Left renal cortex interstitium (tissue), 4 donors: ENCODE results near the gene TSPAN18. TPM values are rescaled to one million over a fixed set of nuclear protein-coding genes. Genes with fewer than 3 reads are reported as not detected.

Source experiments
- DNase-seq, 4 donors: peaks; one replicate each; pipeline ENCODE4 v3.0.0-alpha.2; 2013; ENCODE audit warnings: low read depth in 4 of 4, low spot score in 2 of 4, missing footprints in 1 of 4
- polyA plus RNA-seq, 4 donors: library from polyadenylated mRNA; unstranded; fragments of 120-200 nt; gene quantifications; one replicate each; pipeline ENCODE4 v1.2.1, GENCODE V29; 2013; ENCODE audit not compliant: insufficient read length in 4 of 4

Gene TSPAN18
- polyA plus RNA-seq, 4 donors, result 49.5 to 59.0 (median 55.6) TPM

DNA sequence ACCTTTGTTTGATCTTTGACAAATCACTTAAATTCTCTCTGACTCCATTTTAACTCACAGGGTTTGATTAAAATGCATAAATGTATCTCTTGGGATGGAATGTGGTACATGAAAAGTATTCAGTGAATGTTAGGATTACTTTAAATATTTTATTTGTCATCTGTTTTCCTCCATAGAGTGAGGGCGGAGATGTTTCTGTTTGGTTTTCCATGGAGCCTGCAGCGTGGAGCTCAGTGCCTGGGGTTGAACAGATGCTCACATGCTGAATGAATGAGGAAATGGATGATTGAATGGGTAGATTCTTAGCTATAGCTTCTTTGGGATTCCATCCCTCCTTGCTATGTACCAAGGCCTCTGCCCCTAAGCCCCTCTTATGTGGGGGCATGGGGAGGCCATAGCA lies 10.0 kb downstream of the TSPAN18 start:
- no peak for DNase-seq

DNA sequence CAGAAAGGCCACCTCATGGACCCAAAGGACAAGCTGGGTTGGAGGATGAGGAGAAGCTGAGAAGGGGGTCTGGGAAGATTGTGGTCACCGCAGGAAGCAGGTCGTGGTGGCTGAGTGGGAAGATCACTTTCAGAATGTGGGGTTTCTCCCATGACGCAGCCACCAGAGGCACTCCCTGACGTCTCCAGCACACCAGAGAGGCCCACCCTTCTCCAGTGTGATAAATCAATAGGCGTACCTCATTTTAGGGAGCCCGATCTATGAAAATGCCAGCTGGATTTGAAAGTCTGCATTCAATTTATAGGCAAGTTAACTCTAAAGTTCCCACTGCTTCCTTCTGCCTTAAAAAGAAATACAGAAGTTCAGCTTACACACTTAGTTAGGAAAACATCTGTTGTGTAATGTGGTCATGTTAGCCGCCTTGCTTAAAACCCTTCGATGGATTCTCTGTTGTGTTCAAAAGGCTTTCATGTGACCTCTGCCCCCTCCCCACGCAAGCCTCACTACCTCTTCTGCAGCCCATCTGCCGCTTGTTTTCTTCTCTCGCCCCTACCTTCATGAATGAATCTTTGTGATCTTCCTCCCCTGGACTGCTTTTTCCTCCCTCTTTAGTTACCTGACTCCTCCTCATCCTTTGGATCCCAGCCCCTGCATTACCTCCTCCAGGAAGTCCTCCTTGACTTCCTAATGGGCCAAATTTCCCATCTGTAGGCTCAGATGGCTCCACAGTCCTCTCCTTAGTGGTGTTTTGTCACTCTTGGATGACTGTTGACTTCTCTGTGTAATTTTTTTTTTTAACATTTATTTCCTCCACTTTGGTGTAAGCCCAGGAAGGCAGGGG lies 10.7 kb downstream of the TSPAN18 start:
- DNase-seq, result no peak

DNA sequence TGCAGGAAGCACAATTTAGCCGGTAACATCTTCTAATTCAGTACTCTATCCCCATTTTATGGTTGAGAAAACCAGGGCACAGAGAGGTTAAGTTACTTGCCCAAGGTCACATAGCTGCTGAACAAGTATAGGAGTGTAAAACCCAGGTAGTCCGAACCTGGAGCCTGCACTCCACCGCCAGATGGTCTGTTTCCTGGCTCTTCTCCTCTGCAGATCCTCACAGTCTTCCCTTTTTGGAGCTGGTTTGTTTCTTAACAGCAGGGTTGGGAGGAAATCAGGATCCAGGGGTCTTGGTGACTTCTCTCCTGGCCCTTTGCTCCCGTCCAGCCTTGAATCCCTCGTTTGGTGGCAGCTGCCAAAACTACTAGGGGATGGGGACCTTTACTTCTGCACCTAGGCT lies 12.0 kb downstream of the TSPAN18 start:
- DNase-seq, result no peak

DNA sequence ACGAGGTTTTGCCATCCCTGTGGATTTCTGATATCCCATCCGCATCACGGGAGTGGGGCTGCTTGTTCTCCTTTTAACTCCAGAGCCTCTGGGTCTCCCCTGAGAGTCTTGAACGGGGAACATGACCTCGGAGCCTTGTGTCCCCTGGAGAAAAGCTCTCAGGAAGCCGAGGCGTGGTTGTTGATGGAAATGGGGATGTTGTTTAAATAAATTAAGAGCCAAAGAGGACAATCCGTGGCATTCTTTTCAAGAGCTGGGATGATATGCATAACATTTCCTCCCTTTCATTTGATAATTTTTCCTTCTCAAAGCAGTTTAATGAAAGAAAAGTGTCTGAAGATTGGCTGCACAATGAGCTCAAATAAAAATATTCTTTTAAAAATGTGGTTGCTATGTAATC lies 14.2 kb downstream of the TSPAN18 start:
- no peak for DNase-seq

DNA sequence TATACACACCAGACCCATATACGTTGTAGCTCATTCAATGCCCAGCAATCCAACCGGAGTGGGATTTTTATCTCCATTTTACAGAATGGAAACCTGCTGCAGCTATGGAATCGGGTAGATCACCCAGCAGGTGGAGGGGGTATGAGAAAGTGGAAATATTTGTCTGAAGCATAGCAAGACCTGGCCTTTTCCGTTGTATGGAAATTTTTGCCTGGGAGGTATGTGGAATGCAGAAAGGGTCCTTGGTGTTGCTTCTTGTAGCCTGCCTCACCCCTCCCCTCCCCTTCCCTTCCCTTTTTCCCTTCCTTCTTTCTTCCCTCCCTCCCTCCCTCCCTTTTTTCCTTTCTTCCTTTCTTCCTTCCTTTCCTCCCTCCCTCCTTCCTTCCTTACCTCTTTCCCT lies 15.2 kb downstream of the TSPAN18 start:
- DNase-seq, result no peak

DNA sequence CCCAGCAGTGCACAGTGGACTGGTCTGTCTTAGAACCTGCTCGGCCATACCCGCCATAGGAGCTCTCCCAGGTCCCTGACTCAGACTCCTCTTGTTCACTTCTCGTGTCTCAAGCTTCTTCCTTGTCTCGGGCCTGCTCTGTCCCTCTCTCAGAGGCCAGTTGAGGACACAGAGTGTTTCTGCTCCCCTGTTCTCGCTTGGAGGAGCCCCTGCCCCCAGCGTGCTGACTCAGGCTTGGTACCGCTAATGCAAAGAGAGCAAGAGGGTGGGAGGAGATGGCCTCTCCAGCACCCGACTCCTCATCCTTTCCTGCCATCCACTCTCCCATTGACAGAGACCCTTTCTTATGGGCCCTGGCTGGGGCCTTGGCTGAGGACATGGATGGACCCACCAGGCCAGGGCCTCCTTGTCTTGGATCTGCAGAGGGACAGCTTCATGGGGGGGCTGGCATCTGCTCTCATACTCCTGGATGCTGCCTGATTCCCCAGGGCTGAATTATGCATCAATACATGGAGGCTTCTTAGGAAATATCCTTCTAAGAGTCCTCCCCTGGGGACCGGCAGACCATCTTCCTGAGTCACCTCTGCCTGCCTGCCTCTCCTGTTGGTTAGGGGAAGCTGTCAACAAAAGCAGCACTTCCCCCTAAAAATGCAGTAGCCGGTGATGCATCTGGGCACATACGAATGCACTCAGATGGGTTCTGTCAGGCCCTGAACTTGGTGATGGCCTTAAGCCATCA lies 15.9 kb downstream of the TSPAN18 start:
- DNase-seq, result no peak

DNA sequence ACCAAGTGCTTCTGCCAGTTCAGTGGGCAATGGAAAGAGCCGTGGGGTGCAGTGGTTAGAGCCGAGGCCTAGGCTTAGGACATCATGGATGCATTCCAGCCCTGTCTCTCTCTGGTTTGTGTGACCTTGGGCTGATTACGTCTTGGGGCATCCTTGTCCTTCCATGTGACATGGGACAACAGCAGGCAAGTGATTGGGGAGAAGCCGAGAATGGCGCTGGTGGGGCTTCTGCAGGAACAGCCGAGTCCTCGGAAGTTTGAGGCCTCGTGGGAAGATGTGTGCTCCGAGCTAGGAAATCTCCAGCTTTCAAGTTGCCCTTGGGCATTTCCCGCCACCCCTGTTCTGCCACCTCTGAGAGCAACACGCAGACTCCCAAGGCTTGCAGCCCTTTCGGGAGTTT lies 16.6 kb downstream of the TSPAN18 start:
- no peak for DNase-seq

DNA sequence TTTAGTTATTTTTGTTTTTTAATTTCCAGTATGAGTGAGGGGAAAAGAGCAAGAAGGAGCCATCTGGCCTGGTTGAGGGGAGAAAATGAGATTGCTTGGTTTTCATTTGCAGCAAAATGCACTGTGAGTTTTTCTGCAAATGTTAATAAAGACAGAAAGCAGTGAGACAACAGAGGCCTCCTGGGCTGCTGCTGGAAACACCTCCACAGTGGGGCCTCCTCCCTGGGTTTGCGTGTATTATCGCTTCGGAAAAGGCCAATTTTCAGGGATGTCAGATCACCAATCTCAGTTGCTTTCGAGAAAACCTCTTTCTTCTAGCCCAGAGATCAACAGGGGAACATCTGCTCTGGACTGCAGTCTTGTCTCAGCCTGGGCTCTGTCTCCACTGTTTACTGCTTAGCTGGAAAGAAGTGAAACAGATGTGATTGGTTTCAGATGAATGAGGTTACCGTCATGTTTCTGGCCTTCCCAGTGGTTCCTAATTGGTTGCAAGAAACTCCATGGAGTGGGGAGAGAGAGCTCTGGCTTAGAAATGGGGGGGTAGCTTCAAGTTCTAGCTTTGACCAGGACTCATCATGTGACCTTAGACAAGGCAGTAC lies 17.3 kb downstream of the TSPAN18 start:
- no peak for DNase-seq

DNA sequence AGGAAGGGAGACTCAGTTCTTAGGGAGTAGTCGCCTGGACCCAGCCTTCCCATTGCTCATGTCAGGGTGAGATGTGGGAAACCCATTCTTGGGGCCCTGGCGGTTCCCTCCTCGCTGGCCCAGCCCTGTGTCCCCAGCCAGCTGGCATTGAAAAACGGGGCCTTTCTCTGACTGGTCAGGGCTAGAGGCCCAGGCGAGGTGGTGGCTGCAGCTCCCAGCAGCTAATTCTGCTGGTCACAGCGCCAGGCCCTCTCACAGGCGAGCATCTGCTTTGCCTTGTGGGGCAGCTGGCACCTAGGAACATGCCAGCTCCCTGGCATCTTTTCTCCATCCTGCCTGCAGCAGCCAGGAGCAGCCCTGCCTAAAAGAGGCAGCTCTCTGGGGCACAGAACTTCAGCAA lies 20.1 kb downstream of the TSPAN18 start:
- no peak for DNase-seq

DNA sequence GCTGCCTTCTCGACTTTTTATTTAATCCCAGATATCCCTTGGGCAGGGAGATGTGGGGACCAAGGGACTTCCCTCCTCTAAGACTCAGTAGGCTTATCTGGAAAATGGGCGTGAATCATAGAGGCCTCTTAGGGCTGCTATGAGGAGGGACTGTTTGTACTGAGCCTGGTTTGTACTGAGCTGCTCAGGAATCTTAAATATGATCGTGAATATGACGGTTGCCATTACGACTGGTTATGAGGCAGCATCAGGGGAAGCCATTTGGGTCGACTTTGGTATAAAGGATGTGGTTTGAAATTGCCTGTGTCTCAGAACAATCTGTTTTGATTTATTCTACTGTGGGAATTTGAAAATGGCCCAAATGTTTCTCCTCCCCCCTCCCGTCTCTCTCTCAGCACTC lies 20.6 kb downstream of the TSPAN18 start:
- DNase-seq, result no peak

DNA sequence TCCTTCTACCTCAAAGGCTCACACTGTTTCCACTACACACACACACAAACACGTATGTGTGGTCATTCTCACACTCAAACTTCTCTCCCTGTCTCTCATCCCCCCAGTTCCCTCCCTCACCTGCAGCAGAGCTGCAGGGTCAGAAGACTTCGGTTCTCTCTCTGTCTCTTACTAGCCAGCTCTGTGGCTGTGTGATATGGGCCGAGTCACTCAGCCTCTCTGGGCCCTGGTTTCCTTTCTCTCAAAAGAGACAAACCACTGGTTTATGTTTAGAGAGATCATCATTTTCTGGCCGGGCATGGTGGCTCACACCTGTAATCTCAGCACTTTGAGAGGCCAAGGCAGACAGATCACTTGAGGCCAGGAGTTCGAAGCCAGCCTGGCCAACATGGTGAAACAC lies 21.1 kb downstream of the TSPAN18 start:
- no peak for DNase-seq

DNA sequence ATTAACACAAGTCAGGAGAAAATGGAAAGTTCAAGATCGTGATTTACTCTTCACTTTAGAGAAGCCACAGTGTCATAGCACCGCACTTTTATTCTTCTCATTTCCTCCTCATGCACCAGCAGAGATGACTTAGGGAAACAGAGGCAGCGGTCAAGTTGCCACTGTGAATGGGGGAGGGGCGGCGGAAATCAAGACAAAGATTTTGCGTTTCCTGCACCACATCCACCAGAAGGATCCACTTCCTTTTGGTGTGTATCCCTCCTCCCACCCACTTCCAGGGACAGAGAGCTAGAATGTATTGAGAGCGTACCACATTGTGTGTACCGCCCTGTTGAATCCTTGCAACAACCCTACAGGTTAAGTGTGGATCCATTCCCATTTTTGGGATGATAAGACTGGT lies 21.8 kb downstream of the TSPAN18 start:
- no peak for DNase-seq

DNA sequence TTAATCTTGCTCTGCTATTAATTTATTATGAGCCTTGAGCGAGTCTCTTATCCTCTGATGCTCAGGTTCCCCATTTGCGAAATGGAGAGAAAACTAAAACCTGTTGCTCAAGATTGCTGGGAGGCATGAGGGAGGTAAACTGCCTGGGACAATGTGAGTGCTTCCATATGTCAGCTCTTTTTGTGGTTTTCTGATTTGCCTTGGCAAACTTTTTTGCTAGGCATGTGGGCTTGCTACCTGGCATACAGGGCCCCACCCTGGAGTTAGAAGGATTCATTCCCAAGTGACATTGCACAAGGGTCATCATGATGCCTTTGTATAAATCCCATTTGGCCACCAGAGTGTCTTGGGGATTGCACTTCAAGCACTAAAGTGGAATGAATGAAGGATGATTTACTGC lies 22.4 kb downstream of the TSPAN18 start:
- no peak for DNase-seq

DNA sequence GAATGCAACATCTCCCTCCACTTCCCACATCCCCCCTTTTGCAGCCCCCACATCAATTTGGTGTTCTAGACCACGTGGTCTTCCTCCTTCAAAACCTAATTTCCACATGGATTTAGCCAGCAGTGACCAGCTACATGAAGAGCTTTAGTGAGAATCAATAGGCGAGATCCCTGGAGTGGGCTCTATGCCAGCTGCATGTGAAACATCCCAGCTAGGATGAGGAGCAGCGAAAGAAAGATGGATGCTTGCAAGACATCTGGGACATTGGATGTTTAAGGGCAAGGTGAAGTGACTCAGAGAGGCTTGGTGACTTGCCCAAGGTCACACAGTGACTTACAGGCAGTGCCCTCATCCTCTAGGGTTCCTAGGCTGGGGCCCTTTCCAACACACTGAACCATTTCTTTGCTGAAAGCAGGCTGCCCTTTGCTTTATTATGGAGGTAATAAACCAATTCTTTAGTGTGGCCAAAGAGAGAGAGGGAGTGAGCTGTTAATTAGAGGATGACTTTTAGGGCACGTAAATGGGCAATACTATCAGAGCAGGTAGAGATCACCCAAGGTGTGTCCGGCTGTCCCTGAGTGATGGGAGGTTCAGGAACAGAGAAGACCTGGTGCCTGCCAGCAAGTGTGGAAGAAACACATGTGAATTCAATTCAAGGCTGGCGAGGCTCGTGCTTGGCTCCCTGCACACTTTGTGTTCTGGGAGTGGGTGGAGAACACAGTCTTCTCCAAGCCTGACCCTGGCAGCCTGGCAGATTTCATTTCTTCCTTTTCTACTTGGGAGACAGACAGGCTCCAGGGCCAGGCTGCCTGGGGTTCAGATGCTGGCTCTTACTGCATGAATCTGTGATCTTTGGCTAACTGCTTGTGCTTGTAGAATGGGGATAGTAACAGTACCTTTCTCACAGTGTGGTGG lies 24.0 kb downstream of the TSPAN18 start:
- no peak for DNase-seq

DNA sequence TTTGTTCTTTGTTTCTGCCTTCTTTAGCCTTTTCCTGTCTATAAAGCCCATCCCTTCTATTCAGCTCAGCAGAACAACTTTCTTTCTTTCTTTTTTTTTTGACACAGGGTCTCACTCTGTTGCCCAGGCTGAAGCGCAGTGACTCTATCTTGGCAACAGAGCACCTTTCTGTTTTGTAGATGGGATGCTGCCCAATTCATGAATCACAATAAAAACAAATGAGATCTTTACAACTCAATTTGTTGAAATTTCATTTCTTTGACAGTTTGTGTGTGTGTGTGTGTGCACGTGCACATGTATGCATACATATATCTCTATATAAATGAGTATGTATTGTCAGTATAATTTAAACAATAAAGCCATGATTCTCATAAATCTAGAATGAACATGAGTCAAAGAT lies 25.5 kb downstream of the TSPAN18 start:
- DNase-seq, result no peak

DNA sequence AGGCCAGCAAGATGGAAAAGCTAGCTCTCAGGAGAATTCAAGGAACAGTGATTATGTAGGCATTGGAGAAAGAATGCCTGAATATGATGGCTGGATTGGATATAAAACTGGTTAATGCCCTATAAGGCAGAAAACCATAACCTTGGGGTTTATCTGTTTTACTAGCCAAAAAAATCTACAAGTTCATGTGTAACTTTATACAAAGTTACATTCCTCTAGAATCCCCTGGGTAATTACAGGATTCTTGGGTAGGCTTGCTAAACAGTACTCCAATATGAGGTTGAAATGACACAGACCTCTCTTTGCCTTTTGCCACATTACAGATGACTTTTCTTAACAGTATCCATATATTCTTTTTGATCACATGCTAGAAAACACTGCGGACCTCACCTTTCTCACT lies 26.0 kb downstream of the TSPAN18 start:
- DNase-seq, result no peak

DNA sequence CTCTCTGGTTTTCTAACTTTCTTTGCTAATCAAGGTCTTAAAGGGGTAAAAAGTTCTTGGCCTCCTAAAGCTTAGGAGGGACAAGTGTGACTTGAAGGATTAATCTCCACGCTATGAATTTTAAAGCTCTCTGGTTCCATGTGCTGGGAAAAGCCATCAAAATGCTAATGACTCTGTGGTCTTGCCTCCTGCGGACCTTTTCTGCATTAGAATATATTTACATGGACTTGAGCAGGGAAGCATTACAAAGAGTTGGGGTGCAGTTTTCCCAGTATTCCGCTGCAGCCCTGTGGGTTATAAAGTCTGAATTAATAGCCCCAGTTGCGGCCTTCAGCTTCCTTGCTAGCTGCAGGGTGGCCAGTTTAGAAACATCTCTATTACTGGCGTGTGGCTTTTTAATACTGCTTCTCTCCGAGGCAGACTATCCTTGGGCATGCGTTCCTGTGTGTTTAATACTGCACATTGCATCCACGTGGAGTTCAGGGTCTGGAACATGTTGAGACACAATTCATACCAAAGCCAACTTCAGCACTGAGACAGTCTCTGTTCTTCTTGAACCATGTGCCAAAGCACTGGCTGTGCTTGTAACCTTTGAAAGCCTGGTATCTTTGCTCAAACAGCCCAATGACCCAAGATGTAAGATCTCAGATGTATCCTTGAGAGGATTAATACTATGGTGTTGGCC lies 27.3 kb downstream of the TSPAN18 start:
- DNase-seq, result no peak

DNA sequence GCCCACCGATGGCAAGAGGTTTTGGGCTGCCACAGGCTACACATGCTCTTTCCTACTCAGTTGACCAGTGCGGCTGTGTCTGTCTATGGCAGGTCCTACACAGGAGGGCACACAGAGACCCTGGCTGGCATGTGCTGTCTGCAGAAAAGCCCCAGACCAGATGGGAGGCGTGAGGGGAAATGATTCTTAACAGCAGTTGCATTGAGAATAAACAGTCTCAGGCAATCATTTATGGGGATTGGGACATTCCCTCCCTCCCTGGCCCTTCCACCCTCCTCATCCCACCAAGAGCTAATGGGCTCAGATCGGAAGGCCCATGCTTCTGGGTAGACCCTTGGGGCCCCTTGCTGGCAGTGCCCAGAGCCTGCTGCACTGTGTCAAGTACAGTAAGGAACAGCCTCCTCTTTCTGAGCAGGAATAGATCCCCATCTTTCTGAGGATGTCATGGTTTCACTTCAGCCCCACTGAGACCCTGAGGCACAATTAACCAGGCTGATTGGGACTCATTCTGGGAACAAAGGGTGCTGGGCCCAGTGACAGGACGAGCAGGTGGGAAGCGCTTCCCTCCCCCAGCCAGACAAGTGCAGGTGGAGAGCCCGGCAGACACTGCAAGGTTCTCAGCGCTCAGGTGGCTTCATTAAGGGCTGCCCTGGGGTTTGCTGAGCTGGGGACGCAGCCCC lies 28.3 kb downstream of the TSPAN18 start:
- DNase-seq, result no peak
